HG03066 (cell line): ENCODE data around the gene PSMA8.
"Not testable (repeated sequence)": the region's sequence is repeated elsewhere in the genome, so short reads cannot be mapped to it uniquely, and the experiment has no call there.

Source experiments
- ATAC-seq: cut with Tn5 transposase; IDR thresholded peaks from one replicate; pipeline ENCODE4 v1.9.1; 2021; ENCODE audit warnings: low read depth; ENCODE audit not compliant: unreplicated experiment

Gene PSMA8

DNA sequence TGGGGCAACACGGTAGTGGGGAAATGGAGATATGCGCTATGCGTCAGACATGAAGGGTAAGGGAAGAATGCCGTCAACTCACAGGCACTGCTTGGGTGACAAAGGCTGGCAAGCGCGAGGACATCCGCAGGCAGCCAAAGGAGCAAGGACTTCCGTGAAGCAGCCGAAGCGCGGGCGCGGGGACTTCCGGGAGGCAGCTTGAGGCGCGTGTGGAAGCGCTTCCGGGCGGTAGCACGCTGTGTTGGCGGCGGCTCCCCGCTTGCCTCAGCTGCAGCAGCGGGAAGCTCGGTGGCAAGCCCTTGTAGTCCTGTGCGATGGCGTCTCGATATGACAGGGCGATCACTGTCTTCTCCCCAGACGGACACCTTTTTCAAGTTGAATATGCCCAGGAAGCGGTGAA lies at the start of gene PSMA8:
Gene PSMA8, plus strand, starts transcription at position 218 of the 400 bp plus-strand sequence. Its CDS starts 97 bp downstream, at position 315.
- ATAC-seq, result peak; percentile 62

GRCh38 chr18:26085056-26085455 lies 48.6 kb upstream of the PSMA8 start:
- no peak for ATAC-seq

- ATAC-seq, result no peak
Measured at GRCh38 chr18:26086959-26087358, 46.7 kb upstream of the PSMA8 start.

- ATAC-seq, result no peak
Measured at GRCh38 chr18:26088487-26088886, 45.2 kb upstream of the PSMA8 start.

- peak; percentile 1 for ATAC-seq
Measured at GRCh38 chr18:26089293-26090129, 44.2 kb upstream of the PSMA8 start.

GRCh38 chr18:26090130-26091046 lies 43.3 kb upstream of the PSMA8 start, which contains the start of gene SS18:
Gene SS18, minus strand, starts transcription at chr18:26090613. Its CDS starts 44 bp downstream, at chr18:26090569.
- ATAC-seq, result peak; percentile 77

DNA sequence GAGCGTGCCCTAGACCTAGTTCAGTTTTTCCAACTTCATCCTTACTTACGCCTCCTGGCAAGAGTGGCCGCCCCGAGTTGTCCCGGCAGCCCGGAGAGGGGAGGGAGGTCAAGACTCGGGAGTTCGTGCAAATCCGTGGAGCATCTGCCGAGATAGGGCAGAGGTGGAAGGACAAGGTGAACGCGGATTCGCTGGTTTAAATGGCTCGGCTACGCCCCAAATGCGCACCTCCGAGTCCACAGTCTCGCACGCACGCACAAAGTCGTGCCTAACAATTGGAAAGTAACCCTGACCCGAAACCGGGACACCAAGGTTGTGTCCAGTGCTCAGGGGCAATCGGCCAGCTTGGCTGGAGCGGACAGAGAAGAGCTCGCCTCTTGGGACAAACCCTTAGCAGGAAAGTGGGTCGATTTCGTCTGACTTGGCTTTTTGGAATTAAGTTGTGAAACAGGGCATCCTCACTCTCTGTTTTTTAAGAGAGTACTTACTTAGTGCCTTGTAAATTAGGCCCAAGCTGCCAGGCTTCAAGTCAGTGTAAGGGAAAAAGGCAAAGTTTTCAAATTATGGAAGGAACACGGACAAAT lies 42.5 kb upstream of the PSMA8 start:
- ATAC-seq, result peak; percentile 41

DNA sequence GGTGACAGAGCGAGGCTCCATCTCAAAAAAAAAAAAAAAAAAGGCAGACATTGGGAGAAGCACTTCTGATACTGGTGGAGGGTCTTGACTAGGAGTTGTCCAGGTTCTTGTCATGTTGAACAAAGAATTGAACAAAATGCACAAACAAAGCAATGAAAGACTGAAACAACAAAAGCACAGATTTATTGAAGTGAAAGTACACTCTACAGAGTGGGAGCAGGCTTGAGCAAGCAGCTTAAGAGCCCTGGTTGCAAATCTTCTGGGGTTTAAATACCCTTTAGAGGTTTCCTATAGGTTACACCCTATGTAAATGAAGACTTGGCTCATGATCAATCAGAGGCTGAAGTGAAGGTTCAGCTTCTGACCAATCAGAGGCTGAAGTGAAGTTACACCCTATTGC lies 36.8 kb upstream of the PSMA8 start:
- no peak for ATAC-seq

- no peak for ATAC-seq
Measured at GRCh38 chr18:26097563-26097962, 36.1 kb upstream of the PSMA8 start.

DNA sequence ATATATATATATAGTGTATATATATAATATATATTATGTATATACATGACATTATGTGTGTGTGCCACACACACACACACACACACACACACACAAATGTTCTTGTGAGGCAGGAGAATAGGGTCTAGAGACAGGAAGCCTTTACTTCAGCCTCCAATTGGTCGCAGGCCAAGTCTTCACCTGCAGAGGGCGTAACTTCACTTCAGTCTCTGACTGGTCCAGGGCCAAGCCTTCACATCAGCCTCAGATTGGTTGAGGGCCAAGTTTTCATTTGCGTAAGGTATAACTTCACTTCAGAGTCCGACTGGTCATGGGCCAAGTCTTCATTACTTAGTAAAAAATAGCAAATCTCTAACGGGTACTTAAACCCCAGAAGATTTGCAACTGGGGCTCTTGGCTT lies 30.1 kb upstream of the PSMA8 start:
- no peak for ATAC-seq

DNA sequence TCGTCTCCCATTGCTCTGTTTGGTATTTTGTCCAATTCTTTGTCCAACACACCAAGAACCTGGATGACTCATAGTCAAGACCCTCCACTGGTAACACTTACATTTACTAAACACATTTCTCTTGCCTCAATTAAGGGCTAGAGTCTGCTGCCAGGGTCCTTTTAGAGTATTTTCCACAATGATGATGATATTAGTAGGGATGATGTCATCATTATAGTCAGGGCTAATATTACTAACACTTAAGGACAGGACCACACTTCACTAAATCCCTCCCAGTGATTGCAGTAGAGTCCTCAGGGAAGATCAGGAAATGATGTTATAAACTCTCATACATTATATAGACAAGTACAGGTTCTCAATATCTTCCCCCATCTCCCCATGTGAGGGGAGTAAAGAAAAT lies 29.6 kb upstream of the PSMA8 start:
- no peak for ATAC-seq

DNA sequence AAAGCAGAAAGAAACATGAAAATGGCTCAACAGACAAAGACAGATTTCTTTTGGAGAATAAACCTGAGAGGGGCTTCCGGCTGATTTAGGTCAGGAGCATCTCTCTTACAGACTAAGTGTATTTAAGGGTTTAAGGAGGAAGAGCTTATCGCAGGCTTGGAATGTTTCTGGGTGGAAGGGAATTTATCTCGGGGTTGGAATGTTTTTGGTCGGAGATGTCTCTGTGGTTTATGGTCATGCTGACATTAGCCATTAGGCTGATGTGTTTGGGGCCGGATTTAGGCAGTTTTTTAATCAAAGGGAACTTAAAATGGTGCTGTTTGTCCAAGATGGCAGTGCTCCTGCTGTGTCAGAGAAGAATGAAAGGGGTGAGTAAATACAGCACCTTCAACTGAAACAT lies 14.4 kb upstream of the PSMA8 start:
- ATAC-seq, result no peak

GRCh38 chr18:26121476-26121875 lies 12.2 kb upstream of the PSMA8 start:
- ATAC-seq, result no peak

DNA sequence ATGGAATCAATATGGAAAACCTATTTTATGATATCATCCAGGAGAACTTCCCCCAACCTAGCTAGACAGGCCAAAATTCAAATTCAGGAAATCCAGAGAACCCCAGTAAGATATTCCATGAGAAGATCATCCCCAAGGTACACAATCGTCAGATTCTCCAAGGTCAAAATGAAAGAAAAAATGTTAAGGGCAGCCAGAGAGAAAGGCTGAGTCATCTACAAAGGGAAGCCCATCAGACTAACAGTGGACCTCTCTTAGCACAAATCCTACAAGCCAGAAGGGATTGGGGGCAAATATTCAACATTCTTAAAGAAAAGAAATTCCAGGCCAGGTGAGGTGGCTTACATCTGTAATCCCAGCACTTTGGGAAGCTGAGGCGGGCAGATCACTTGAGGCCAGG lies 11.7 kb upstream of the PSMA8 start:
- not testable (repeated sequence) for ATAC-seq

DNA sequence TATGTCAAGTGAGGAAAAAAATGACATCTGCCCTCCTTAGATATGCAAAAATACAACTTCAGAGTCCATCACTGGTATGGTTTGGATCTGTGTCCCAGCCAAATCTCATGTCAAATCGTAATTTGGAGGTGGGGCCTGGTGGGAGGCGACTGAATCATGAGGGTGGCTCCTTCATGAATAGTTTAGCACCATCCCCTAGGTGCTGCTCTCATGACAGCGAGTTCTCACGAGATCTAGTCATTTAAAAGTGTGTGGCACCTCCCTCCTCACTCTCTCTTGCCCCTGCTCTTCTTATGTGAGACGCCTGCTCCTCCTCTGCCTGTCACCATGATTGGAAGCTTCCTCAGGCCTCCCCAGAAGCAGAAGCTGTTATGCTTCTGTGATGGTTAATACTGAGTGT lies 5.9 kb upstream of the PSMA8 start:
- ATAC-seq, result no peak

DNA sequence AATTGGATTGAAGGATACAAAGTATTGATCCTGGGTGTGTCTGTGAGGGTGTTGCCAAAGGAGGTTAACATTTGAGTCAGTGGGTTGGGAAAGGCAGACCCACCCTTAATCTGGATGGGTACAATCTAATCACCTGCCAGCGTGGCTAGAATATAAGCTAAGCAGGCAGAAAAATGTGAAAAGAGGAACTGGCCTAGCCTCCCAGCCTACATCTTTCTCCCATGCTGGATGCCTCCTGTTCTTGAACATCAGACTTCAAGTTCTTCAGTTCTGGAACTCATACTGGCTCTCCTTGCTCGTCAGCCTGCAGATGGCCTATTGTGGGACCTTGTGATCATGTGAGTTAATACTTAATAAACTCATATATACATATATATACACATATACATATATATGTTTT lies 5.5 kb upstream of the PSMA8 start:
- ATAC-seq, result not testable (repeated sequence)

- ATAC-seq, result peak; percentile 29
Measured at GRCh38 chr18:26134107-26134506, 438 bp downstream of the PSMA8 start.

DNA sequence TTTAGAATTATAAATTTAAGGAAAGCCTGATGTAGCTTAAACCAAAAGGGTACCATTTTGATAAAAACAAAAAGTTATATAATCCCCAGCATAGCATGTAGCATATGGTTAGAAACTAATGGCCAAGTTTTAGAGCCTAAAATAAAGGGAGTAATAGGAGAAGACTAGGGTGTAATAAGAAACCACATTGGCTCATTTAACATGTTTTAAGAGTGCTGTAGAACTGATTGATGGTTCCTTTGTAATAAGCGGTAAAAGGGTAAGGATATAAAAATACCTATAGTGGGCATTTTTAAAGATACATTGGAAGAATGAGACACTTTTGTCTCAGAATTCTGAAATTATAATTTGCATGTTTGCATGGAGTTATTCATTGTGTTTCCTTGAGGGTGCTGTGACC lies 1.9 kb downstream of the PSMA8 start:
- ATAC-seq, result no peak

DNA sequence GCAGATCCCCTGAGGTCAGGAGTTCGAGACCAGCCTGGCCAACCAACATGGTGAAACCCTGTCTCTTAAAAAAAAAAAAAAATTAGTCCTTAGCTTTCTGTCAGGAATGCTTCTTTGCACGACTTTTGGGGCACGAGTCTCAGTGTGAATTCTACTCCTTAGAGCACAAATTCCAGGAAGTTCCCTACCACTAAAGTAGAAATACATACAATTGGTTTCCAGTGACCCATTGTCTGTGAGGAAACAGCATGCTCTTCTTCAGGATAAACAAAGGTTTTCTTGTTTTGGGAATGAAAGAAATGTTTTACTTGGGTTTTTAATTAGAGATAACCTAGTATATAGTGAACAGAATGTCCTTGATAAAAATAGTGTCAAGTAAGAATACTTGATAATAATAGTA lies 23.7 kb downstream of the PSMA8 start:
- no peak for ATAC-seq

DNA sequence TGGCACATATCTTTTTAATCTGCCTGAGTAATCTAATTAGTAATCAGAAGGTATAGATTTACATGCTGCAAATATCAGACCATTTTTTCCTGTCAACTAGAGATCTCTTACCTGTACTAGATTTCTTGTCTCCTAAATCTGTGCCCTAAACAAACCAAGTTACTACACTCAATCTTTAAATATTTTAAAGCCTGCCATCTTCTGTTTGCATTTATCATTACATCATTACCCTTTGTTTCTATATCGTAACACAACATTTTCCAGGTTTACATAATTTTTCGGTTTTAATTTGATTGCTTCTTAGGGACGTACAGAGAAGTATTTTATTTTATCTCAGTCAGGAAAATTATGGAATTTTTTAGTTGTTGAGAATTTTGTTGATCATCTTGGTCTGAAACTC lies 25.7 kb downstream of the PSMA8 start:
- ATAC-seq, result no peak

DNA sequence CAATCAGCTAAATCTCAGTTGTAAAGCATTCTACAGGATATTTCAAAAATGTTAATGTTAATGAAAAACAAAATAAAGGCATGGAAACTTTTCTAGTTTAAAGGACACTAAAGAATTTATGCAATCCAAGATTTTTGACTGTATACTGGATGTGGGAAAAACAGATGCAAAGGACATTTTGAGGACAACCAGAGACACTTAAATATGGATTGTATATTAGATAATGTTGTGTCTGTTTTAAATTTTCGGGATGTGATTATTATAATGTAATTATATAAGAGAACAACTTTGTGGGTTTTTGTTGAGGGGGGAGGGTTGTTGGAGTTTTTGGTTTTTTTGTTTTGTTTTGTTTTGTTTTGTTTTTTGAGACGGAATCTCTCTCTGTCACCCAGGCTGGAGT lies 30.9 kb downstream of the PSMA8 start:
- ATAC-seq, result no peak
